Measurements from ENCODE around the gene MRPL14.
"Not testable (repeated sequence)": the region's sequence is repeated elsewhere in the genome, so short reads cannot be mapped to it uniquely, and the experiment has no call there.

The MRPL14 gene

GRCh38 chr6:44091981-44092884 lies 35.0 kb downstream of the MRPL14 start:
- no peak overlapping the region for H3K27ac Mint-ChIP-seq
- no peak overlapping the region for H3K4me3 Mint-ChIP-seq
- no peaks in the 10 kb centered on the region for H3K9me3 Mint-ChIP-seq
- TF ChIP-seq CTCF (IDR thresholded peaks at IDR 0.05; ENCODE audit: unreplicated experiment in 3 of 3) = no peak
- no peaks in the 10 kb centered on the region for H3K4me1 Mint-ChIP-seq
- H3K27me3 Mint-ChIP-seq (ENCODE audit: low read depth) = no peaks in the 10 kb centered on the region
- H3K36me3 Mint-ChIP-seq (ENCODE audit: low read depth) = peaks cover 19% of the 10 kb centered on the region

- H3K27ac Mint-ChIP-seq; H3K4me3 Mint-ChIP-seq; H3K27me3 Mint-ChIP-seq (ENCODE audit: low read depth); H3K9me3 Mint-ChIP-seq; H3K4me1 Mint-ChIP-seq: not testable (repeated sequence)
- peaks cover 19% of the 10 kb centered on the region for H3K36me3 Mint-ChIP-seq (ENCODE audit: low read depth)
Observed at GRCh38 chr6:44091356-44091755, 35.9 kb downstream of the MRPL14 start.

- H3K9me3 Mint-ChIP-seq = no peaks in the 10 kb centered on the region
- H3K27me3 Mint-ChIP-seq (ENCODE audit: low read depth) = no peaks in the 10 kb centered on the region
- H3K4me3 Mint-ChIP-seq = no peak overlapping the region
- H3K27ac Mint-ChIP-seq = no peak overlapping the region
- H3K36me3 Mint-ChIP-seq (ENCODE audit: low read depth) = peaks cover 19% of the 10 kb centered on the region
- no peaks in the 10 kb centered on the region for H3K4me1 Mint-ChIP-seq
- TF ChIP-seq CTCF (IDR thresholded peaks at IDR 0.05; ENCODE audit: unreplicated experiment in 3 of 3) = no peak
Observed at GRCh38 chr6:44090465-44090864, 36.8 kb downstream of the MRPL14 start.

- Mint-ChIP-seq H3K27ac (no peak overlapping the region), H3K4me3 (no peak overlapping the region), H3K9me3 (no peaks in the 10 kb centered on the region), H3K36me3 (ENCODE audit: low read depth) (peaks cover 15% of the 10 kb centered on the region), H3K4me1 (peaks cover 6% of the 10 kb centered on the region), H3K27me3 (ENCODE audit: low read depth) (no peaks in the 10 kb centered on the region)
- no peak for TF ChIP-seq CTCF (IDR thresholded peaks at IDR 0.05; ENCODE audit: unreplicated experiment in 3 of 3)
Observed at GRCh38 chr6:44088827-44089590, 38.2 kb downstream of the MRPL14 start.

- H3K36me3 Mint-ChIP-seq (ENCODE audit: low read depth) = peaks cover 9% of the 10 kb centered on the region
- H3K27me3 Mint-ChIP-seq (ENCODE audit: low read depth) = no peaks in the 10 kb centered on the region
- no peak overlapping the region for H3K27ac Mint-ChIP-seq
- H3K4me3 Mint-ChIP-seq = no peak overlapping the region
- peaks cover 6% of the 10 kb centered on the region for H3K4me1 Mint-ChIP-seq
- no peaks in the 10 kb centered on the region for H3K9me3 Mint-ChIP-seq
- no peak for TF ChIP-seq CTCF (IDR thresholded peaks at IDR 0.05; ENCODE audit: unreplicated experiment in 3 of 3)
Observed at GRCh38 chr6:44087623-44088022, 39.6 kb downstream of the MRPL14 start.

- Mint-ChIP-seq H3K9me3 (no peaks in the 10 kb centered on the region), H3K36me3 (ENCODE audit: low read depth) (peaks cover 5% of the 10 kb centered on the region), H3K27me3 (ENCODE audit: low read depth) (no peaks in the 10 kb centered on the region), H3K27ac (no peak overlapping the region), H3K4me3 (no peak overlapping the region), H3K4me1 (peaks cover 10% of the 10 kb centered on the region)
- no peak for TF ChIP-seq CTCF (IDR thresholded peaks at IDR 0.05; ENCODE audit: unreplicated experiment in 3 of 3)
Observed at GRCh38 chr6:44086931-44087574, 40.2 kb downstream of the MRPL14 start.
